HepG2 (cell line): ENCODE results near the gene MRPS17. TPM values are rescaled to one million over a fixed set of nuclear protein-coding genes. Genes with fewer than 3 reads are reported as not detected.
A peak's percentile ranks its signal among the peaks of the same experiment; 100 is the strongest.

Experiments used
- BHLHE40 ChIP-seq: IDR thresholded peaks from 2 replicates; pipeline ENCODE4 v1.6.1; 2011; ENCODE audit warnings: low read length, improper control_type of control experiment
- CCDC6 ChIP-seq: sonication (generic); formaldehyde crosslinking; IDR thresholded peaks from 2 replicates; pipeline ENCODE4 v1.8.1; 2022; ENCODE audit warnings: mild to moderate bottlenecking, missing genetic modification reagents, moderate library complexity
- CREB1 ChIP-seq, 2 experiments: fragments of 450-650 bp in 1 of 2; IDR thresholded peaks; 2 replicates each; pipeline ENCODE4 v1.6.1; 2016 to 2017; ENCODE audit warnings: control low read depth in 1 of 2, mild to moderate bottlenecking in 1 of 2, missing compliant biosample characterization in 1 of 2, missing genetic modification characterization in 1 of 2
- DPF2 ChIP-seq: sonication (generic); formaldehyde crosslinking; IDR thresholded peaks from 2 replicates; pipeline ENCODE4 v1.4.0; 2020; ENCODE audit warnings: mild to moderate bottlenecking, low read depth, missing genetic modification reagents, borderline replicate concordance
- JARID2 ChIP-seq: sonication (generic); formaldehyde crosslinking; IDR thresholded peaks from 2 replicates; pipeline ENCODE4 v1.8.1; 2023; ENCODE audit warnings: missing genetic modification reagents, inconsistent platforms; ENCODE audit not compliant: insufficient replicate concordance
- NKX3-1 ChIP-seq: sonication (generic); formaldehyde crosslinking; IDR thresholded peaks from 2 replicates; pipeline ENCODE4 v1.5.0; 2020; ENCODE audit warnings: missing genetic modification reagents
- PPARG ChIP-seq: conservative IDR thresholded peaks from 2 replicates; pipeline ENCODE4 v1.6.1; 2016; ENCODE audit warnings: missing biosample characterization, missing genetic modification reagents
- RBM22 ChIP-seq: fragments of 200-400 bp; formaldehyde crosslinking; optimal IDR thresholded peaks from 2 replicates; pipeline ENCODE3; 2017; ENCODE audit warnings: mild to moderate bottlenecking, low read length, moderate library complexity
- SCMH1 ChIP-seq: sonication (generic); formaldehyde crosslinking; IDR thresholded peaks from 2 replicates; pipeline ENCODE4 v1.9.0; 2021; ENCODE audit warnings: missing genetic modification reagents, mild to moderate bottlenecking, borderline replicate concordance
- SKI ChIP-seq: fragments of 450-650 bp; IDR thresholded peaks from one replicate; pipeline ENCODE4 v1.6.1; 2018; ENCODE audit warnings: mild to moderate bottlenecking; ENCODE audit not compliant: partially characterized antibody
- TCF7 ChIP-seq: sonication (generic); IDR thresholded peaks from 2 replicates; pipeline ENCODE4 v1.6.1; 2016; ENCODE audit warnings: antibody characterized with exemption, low read depth
- UBTF ChIP-seq: sonication (generic); formaldehyde crosslinking; IDR thresholded peaks from 2 replicates; pipeline ENCODE4 v1.4.0; 2020; ENCODE audit warnings: mild to moderate bottlenecking, missing genetic modification reagents
- ZEB1 ChIP-seq: IDR thresholded peaks from 2 replicates; pipeline ENCODE4 v1.6.1; 2012; ENCODE audit warnings: mild to moderate bottlenecking, low read depth, inconsistent platforms; ENCODE audit not compliant: insufficient replicate concordance
- ZNF331 ChIP-seq: sonication (generic); formaldehyde crosslinking; IDR thresholded peaks from 2 replicates; pipeline ENCODE4 v1.4.0; 2020; ENCODE audit warnings: missing genetic modification reagents
- ZNF33B ChIP-seq: sonication (generic); formaldehyde crosslinking; IDR thresholded peaks from 2 replicates; pipeline ENCODE4 v1.5.1; 2020; ENCODE audit warnings: mild to moderate bottlenecking, missing genetic modification reagents
- ZNF382 ChIP-seq: sonication (generic); formaldehyde crosslinking; IDR thresholded peaks from 2 replicates; pipeline ENCODE4 v1.5.0; 2020; ENCODE audit warnings: missing genetic modification reagents, mild to moderate bottlenecking, borderline replicate concordance
- ZNF567 ChIP-seq: sonication (generic); formaldehyde crosslinking; IDR thresholded peaks from 2 replicates; pipeline ENCODE4 v1.8.1; 2023; ENCODE audit warnings: mild to moderate bottlenecking, missing genetic modification reagents, borderline replicate concordance
- ZNF580 ChIP-seq: IDR thresholded peaks from 2 replicates; pipeline ENCODE4 v1.6.1; 2016; ENCODE audit warnings: low read depth, borderline replicate concordance
- ZNF788 ChIP-seq: sonication (generic); formaldehyde crosslinking; IDR thresholded peaks from 2 replicates; pipeline ENCODE4 v1.5.0; 2020; ENCODE audit warnings: mild to moderate bottlenecking, missing genetic modification reagents, borderline replicate concordance
- ZSCAN5A ChIP-seq: sonication (generic); formaldehyde crosslinking; IDR thresholded peaks from 2 replicates; pipeline ENCODE4 v1.8.0; 2022; ENCODE audit warnings: mild to moderate bottlenecking, missing genetic modification reagents, borderline replicate concordance
- polyA plus RNA-seq, 8 experiments: library from polyadenylated mRNA; depleted of rRNA in 3 of 8; stranded (reverse) in 7 of 8; unstranded in 1 of 8; fragments of >200 nt; fragmentation: Illumina TruSeq in 4 of 8; extraction: Trizol in 4 of 8; gene quantifications; 2 replicates each; pipeline versions ENCODE4 v1.2.1 to v1.2.3, GENCODE V29; 2011 to 2016; ENCODE audit warnings: low read depth in 4 of 8, missing spikeins in 1 of 8, mixed read lengths in 1 of 8; ENCODE audit not compliant: insufficient read depth in 1 of 8
- total RNA-seq, 5 experiments: library from RNA; depleted of rRNA; stranded (reverse); fragments of >200 nt; fragmentation: Illumina TruSeq; extraction: Trizol; gene quantifications; 2 replicates each; pipeline ENCODE4 v1.2.3, GENCODE V29; 2016; ENCODE audit warnings: low read depth in 1 of 5
- TF ChIP-seq, protein P1 (sequence below): sonication (generic); formaldehyde crosslinking; IDR thresholded peaks from 2 replicates; pipeline ENCODE4 v1.5.0; 2020; ENCODE audit warnings: missing genetic modification reagents, mild to moderate bottlenecking, borderline replicate concordance
- TF ChIP-seq, protein P2 (sequence below): sonication (generic); formaldehyde crosslinking; IDR thresholded peaks from 2 replicates; pipeline ENCODE4 v1.4.0; 2020; ENCODE audit warnings: missing genetic modification reagents, borderline replicate concordance
- TF ChIP-seq, protein P3 (sequence below): sonication (generic); formaldehyde crosslinking; IDR thresholded peaks from 2 replicates; pipeline ENCODE4 v1.4.0; 2020; ENCODE audit warnings: missing genetic modification reagents

MRPS17 gene
- total and polyA plus RNA-seq, 2 of the 13 experiments (the other 11 are each of a cell fraction or from before 2014, with no cell fraction given), result 14.9 to 31.3 TPM

GRCh38 chr7:55996856-55997500 is 45.3 kb downstream of the MRPS17 start (continued):
- no peak for TF ChIP-seq ZSCAN5A (CRISPR knock-in tag)
- peak; percentile 75; the same call in 1 of the 2 replicates for TF ChIP-seq DPF2 (CRISPR knock-in tag)
- peak; percentile 63; the same call in 1 of the 2 replicates for TF ChIP-seq ZNF788 (CRISPR knock-in tag)
- no peak for TF ChIP-seq JARID2
- TF ChIP-seq UBTF, result no peak
- TF ChIP-seq TCF7, result 0 out of 2 replicates have a peak, but pooled peaks have one; percentile 26
- no peak for TF ChIP-seq RBM22
- TF ChIP-seq ZNF33B (CRISPR knock-in tag), result no peak
- no peak; the same call in 1 of the 2 replicates for TF ChIP-seq BHLHE40
- TF ChIP-seq, protein P1, sequence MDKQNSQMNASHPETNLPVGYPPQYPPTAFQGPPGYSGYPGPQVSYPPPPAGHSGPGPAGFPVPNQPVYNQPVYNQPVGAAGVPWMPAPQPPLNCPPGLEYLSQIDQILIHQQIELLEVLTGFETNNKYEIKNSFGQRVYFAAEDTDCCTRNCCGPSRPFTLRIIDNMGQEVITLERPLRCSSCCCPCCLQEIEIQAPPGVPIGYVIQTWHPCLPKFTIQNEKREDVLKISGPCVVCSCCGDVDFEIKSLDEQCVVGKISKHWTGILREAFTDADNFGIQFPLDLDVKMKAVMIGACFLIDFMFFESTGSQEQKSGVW, result no peak
- no peak for TF ChIP-seq ZNF567 (CRISPR knock-in tag)
- peak; percentile 31; the same call in 1 of the 2 replicates for TF ChIP-seq PPARG (CRISPR knock-in tag)
- TF ChIP-seq, protein P2, sequence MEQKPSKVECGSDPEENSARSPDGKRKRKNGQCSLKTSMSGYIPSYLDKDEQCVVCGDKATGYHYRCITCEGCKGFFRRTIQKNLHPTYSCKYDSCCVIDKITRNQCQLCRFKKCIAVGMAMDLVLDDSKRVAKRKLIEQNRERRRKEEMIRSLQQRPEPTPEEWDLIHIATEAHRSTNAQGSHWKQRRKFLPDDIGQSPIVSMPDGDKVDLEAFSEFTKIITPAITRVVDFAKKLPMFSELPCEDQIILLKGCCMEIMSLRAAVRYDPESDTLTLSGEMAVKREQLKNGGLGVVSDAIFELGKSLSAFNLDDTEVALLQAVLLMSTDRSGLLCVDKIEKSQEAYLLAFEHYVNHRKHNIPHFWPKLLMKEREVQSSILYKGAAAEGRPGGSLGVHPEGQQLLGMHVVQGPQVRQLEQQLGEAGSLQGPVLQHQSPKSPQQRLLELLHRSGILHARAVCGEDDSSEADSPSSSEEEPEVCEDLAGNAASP (CRISPR knock-in tag), result peak; percentile 45; the same call in 1 of the 2 replicates
- TF ChIP-seq ZEB1, result peak; percentile 79
- no peak for TF ChIP-seq ZNF580 (CRISPR knock-in tag)
- TF ChIP-seq, protein P3, sequence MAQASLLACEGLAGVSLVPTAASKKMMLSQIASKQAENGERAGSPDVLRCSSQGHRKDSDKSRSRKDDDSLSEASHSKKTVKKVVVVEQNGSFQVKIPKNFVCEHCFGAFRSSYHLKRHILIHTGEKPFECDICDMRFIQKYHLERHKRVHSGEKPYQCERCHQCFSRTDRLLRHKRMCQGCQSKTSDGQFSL (CRISPR knock-in tag), result no peak
- no peak for TF ChIP-seq SCMH1
- TF ChIP-seq SKI, result peak; percentile 78
- TF ChIP-seq ZNF382 (CRISPR knock-in tag), result no peak
- TF ChIP-seq ZNF331 (CRISPR knock-in tag), result 0 out of 2 replicates have a peak, but pooled peaks have one; percentile 22
- no peak for TF ChIP-seq NKX3-1
- TF ChIP-seq CREB1 (IDR thresholded peaks at IDR 0.05), result 0 out of 2 replicates have a peak, but pooled peaks have one; percentile 15
- 0 out of 2 replicates have a peak, but pooled peaks have one; percentile 23 for TF ChIP-seq CREB1 (CRISPR knock-in tag; IDR thresholded peaks at IDR 0.05)
- TF ChIP-seq CCDC6 (CRISPR knock-in tag), result no peak
